Mesenchymal stem cell (in vitro differentiated cells and primary cell): Measurements from ENCODE around the gene HCRTR2.

ENCODE experiments used
- DNase-seq: peaks from one replicate; pipeline ENCODE4 v3.0.0-alpha.2; 2013
- H2AFZ ChIP-seq: one replicate; pipeline ENCODE4 v1.6.1; 2013; ENCODE audit warnings: low read depth, mild to moderate bottlenecking, control low read depth, inconsistent platforms, low read length, moderate library complexity
- H2AK5ac ChIP-seq: 2 replicates; pipeline ENCODE4 v1.6.1; 2013; ENCODE audit warnings: low read length, moderate library complexity, mild to moderate bottlenecking, inconsistent platforms; ENCODE audit not compliant: severe bottlenecking
- H2BK120ac ChIP-seq: one replicate; pipeline ENCODE4 v1.6.1; 2013; ENCODE audit warnings: low read depth, mild to moderate bottlenecking, inconsistent platforms, low read length, moderate library complexity
- H2BK12ac ChIP-seq, 2 experiments: one replicate each; pipeline ENCODE4 v1.6.1; 2013; ENCODE audit warnings: inconsistent platforms in 2 of 2, low read length in 2 of 2, mild to moderate bottlenecking in 2 of 2, moderate library complexity in 2 of 2, control low read depth in 1 of 2
- H2BK15ac ChIP-seq: one replicate; pipeline ENCODE4 v1.6.1; 2013; ENCODE audit warnings: mild to moderate bottlenecking, low read depth, inconsistent platforms; ENCODE audit not compliant: poor library complexity, severe bottlenecking
- H2BK5ac ChIP-seq: 2 replicates; pipeline ENCODE4 v1.6.1; 2013; ENCODE audit warnings: low read depth, mild to moderate bottlenecking, low read length, control low read depth, inconsistent platforms; ENCODE audit not compliant: poor library complexity, severe bottlenecking
- H3K14ac ChIP-seq, 2 experiments: one replicate each; pipeline ENCODE4 v1.6.1; 2013; ENCODE audit warnings: inconsistent platforms in 2 of 2, low read length in 2 of 2, control low read depth in 1 of 2, mild to moderate bottlenecking in 1 of 2, moderate library complexity in 1 of 2
- H3K18ac ChIP-seq, 2 experiments: one replicate each; pipeline ENCODE4 v1.6.1; 2013; ENCODE audit warnings: inconsistent platforms in 2 of 2, low read length in 2 of 2, control low read depth in 1 of 2, low read depth in 1 of 2, mild to moderate bottlenecking in 1 of 2
- H3K23ac ChIP-seq, 2 experiments: one replicate each; pipeline ENCODE4 v1.6.1; 2013; ENCODE audit warnings: inconsistent platforms in 2 of 2, low read length in 2 of 2, mild to moderate bottlenecking in 2 of 2, moderate library complexity in 2 of 2, control low read depth in 1 of 2
- H3K27ac ChIP-seq: 2 replicates; pipeline ENCODE4 v1.5.1; 2013; ENCODE audit warnings: mild to moderate bottlenecking, moderate library complexity, low read length, control low read depth, inconsistent platforms; ENCODE audit not compliant: poor library complexity, severe bottlenecking
- H3K27me3 ChIP-seq, 2 experiments: 2 replicates each; pipeline versions ENCODE4 v1.6.1 to v1.7.0; 2013; ENCODE audit warnings: low read length in 2 of 2, mild to moderate bottlenecking in 2 of 2, moderate library complexity in 2 of 2, control low read depth in 1 of 2, inconsistent platforms in 1 of 2; ENCODE audit not compliant: control insufficient read depth in 1 of 2, insufficient read depth in 1 of 2
- H3K36me3 ChIP-seq, 2 experiments: 2 replicates each; pipeline versions ENCODE4 v1.6.1 to v1.7.0; 2013; ENCODE audit warnings: low read length in 2 of 2, control low read depth in 1 of 2, inconsistent platforms in 1 of 2, low read depth in 1 of 2, mild to moderate bottlenecking in 1 of 2; ENCODE audit not compliant: insufficient read depth in 2 of 2, control insufficient read depth in 1 of 2
- H3K4ac ChIP-seq, 2 experiments: one replicate each; pipeline ENCODE4 v1.6.1; 2013; ENCODE audit warnings: inconsistent platforms in 2 of 2, low read length in 2 of 2, mild to moderate bottlenecking in 2 of 2, moderate library complexity in 2 of 2, control low read depth in 1 of 2, low read depth in 1 of 2
- H3K4me1 ChIP-seq: 2 replicates; pipeline ENCODE4 v1.6.1; 2013; ENCODE audit warnings: low read depth, low read length, control low read depth; ENCODE audit not compliant: control insufficient read depth, insufficient read depth
- H3K4me2 ChIP-seq: 2 replicates; pipeline ENCODE4 v1.6.1; 2013; ENCODE audit warnings: low read length, mild to moderate bottlenecking, inconsistent platforms; ENCODE audit not compliant: poor library complexity, severe bottlenecking
- H3K4me3 ChIP-seq, 2 experiments: 2 replicates each; pipeline versions ENCODE4 v1.5.1 to v1.7.0; 2013; ENCODE audit warnings: low read length in 2 of 2, mild to moderate bottlenecking in 2 of 2, control low read depth in 1 of 2, low read depth in 1 of 2; ENCODE audit not compliant: insufficient read depth in 1 of 2
- H3K79me1 ChIP-seq: replicated peaks from 2 replicates; pipeline ENCODE4 v1.6.1; 2013; ENCODE audit warnings: mild to moderate bottlenecking, control low read depth, low read length, inconsistent platforms; ENCODE audit not compliant: poor library complexity, severe bottlenecking
- H3K9ac ChIP-seq: 2 replicates; pipeline ENCODE4 v1.7.0; 2013; ENCODE audit warnings: mild to moderate bottlenecking, low read length, moderate library complexity
- H3K9me3 ChIP-seq: 2 replicates; pipeline ENCODE4 v1.7.0; 2013; ENCODE audit warnings: mild to moderate bottlenecking, low read length; ENCODE audit not compliant: control insufficient read depth
- H4K8ac ChIP-seq: one replicate; pipeline ENCODE4 v1.6.1; 2013; ENCODE audit warnings: inconsistent platforms, mild to moderate bottlenecking, low read length, moderate library complexity
- H4K91ac ChIP-seq: one replicate; pipeline ENCODE4 v1.6.1; 2013; ENCODE audit warnings: mild to moderate bottlenecking, low read length, inconsistent platforms
- WGBS: methylation state at CpG from one replicate; pipeline ENCODE4 v1.1.7; 2013; ENCODE audit warnings: mixed read lengths; 5-methylcytosine and 5-hydroxymethylcytosine counted together

The HCRTR2 gene

DNA sequence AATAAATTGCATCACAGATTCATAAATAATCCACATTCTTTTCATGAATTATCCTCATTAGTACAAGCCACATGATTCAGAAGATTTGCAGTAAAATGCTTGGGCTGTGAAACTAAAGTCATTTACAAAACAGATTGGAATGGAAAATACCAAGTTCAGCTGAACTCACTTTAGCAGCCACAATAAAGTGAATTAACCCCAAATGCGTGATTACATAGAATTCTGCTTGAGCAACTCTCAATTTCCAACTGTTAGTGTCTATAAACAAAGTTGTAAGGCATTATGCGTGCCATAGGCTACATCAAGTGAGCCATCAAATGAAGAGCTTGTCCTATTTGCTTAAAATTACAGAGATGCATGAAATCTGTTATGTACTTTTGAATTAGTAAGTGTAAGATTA lies 92.6 kb downstream of the HCRTR2 start:
- Histone ChIP-seq H3K27me3 (no peaks in the 10 kb centered on the region), H4K91ac (no peak overlapping the region), H2BK120ac (no peak overlapping the region), H3K79me1 (no peaks in the 10 kb centered on the region), H3K4me2 (no peak overlapping the region), H3K23ac (no peak overlapping the region), H3K27ac (no peak overlapping the region), H3K18ac (no peak overlapping the region), H2AK5ac (no peak overlapping the region), H2BK12ac (no peak overlapping the region), H3K14ac (no peak overlapping the region), H2AFZ (no peak overlapping the region), H3K9me3 (no peaks in the 10 kb centered on the region), H2BK5ac (no peak overlapping the region), H3K9ac (no peak overlapping the region), H2BK15ac (no peak overlapping the region), H3K4me3 (no peak overlapping the region), H4K8ac (no peak overlapping the region), H3K4me1 (no peaks in the 10 kb centered on the region), H3K4ac (no peak overlapping the region), H3K36me3 (no peaks in the 10 kb centered on the region)
- DNase-seq, result no peak
- WGBS, result 80% methylated on average over 2 of the region's 2 CpGs

DNA sequence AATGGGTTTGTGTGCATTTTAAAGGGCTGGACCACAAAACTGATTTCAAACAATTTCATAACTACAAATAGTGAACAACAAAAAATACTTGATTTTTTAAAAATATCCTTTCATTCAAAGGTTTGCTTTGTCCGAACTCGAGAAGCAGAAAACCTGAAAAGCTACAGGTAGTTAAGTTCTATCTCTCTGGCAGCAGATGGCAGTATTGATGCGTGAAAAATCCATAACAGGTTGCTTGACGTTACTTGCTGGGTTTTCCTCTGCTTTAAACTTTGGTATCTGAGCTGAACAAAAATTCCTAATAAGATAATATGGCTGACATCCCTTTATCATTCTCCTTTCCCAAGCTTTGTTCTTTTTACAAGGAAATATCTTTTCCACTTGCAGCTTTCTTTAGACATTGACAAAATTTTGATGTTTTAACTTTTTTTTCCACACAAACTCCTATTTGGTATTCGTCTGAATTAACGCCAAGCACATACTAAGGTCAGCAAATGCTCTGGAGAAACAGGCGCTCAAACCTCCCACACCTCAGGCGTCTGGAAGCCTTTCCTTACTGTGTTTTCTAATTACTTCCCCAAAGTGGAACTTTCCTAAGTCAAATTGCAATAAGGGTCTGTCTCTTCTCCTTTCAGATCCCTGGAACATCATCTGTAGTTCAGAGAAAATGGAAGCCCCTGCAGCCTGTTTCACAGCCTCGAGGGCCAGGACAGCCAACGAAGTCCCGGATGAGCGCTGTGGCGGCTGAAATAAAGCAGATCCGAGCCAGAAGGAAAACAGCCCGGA lies 102.6 kb downstream of the HCRTR2 start:
- peak overlapping the region in 1 of 2 experiments; percentile 22 for H3K4me3 ChIP-seq
- H3K9ac ChIP-seq, result peak overlapping the region; percentile 67
- H3K4me1 ChIP-seq, result no peaks in the 10 kb centered on the region
- H2AFZ ChIP-seq, result no peak overlapping the region
- H4K8ac ChIP-seq, result no peak overlapping the region
- H3K9me3 ChIP-seq, result no peaks in the 10 kb centered on the region
- H3K27ac ChIP-seq, result no peak overlapping the region
- H2BK5ac ChIP-seq, result no peak overlapping the region
- H3K18ac ChIP-seq, result peak overlapping the region in 1 of 2 experiments; percentile 18
- H2AK5ac ChIP-seq, result no peak overlapping the region
- H3K4me2 ChIP-seq, result no peak overlapping the region
- H4K91ac ChIP-seq, result peak overlapping the region; percentile 15
- no peak overlapping the region for H3K4ac ChIP-seq
- H3K79me1 ChIP-seq, result no peaks in the 10 kb centered on the region
- no peak overlapping the region for H3K14ac ChIP-seq
- 5% methylated on average over 14 of the region's 15 CpGs for WGBS
- H3K27me3 ChIP-seq, result no peaks in the 10 kb centered on the region
- DNase-seq, result peak; percentile 84
- no peaks in the 10 kb centered on the region for H3K36me3 ChIP-seq
- H3K23ac ChIP-seq, result no peak overlapping the region
- H2BK15ac ChIP-seq, result no peak overlapping the region
- no peak overlapping the region for H2BK120ac ChIP-seq
- H2BK12ac ChIP-seq, result no peak overlapping the region

DNA sequence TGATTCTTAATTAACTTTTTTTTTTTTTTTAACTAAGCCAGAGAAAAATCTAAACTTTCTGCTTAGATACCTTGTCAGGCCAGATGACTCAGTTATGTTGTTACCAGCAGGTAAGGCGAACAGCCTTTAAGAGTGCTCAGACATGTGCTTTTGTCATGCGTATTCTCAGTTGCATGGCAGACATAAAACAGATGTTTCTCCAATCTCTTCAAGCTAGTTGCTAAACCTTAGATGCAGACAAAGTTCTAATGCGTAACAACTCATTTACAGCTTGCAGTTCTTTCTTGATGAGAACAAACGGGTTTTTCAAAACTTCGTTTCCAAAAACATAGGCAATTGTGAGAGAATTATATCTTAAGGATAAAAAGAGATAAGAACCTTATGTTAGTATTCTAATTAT lies 103.3 kb downstream of the HCRTR2 start:
- H2BK15ac ChIP-seq, result no peak overlapping the region
- WGBS, result 25% methylated on average over 2 of the region's 5 CpGs
- H3K14ac ChIP-seq, result no peak overlapping the region
- H2BK120ac ChIP-seq, result no peak overlapping the region
- H4K8ac ChIP-seq, result no peak overlapping the region
- no peak overlapping the region for H2BK5ac ChIP-seq
- no peak overlapping the region for H2AK5ac ChIP-seq
- H3K79me1 ChIP-seq, result no peaks in the 10 kb centered on the region
- H3K36me3 ChIP-seq, result no peaks in the 10 kb centered on the region
- no peak overlapping the region for H3K23ac ChIP-seq
- H2AFZ ChIP-seq, result no peak overlapping the region
- no peak overlapping the region for H4K91ac ChIP-seq
- H3K9ac ChIP-seq, result peak overlapping the region; percentile 67
- H2BK12ac ChIP-seq, result no peak overlapping the region
- no peak overlapping the region for H3K18ac ChIP-seq
- no peak overlapping the region for H3K4ac ChIP-seq
- peak; percentile 54 for DNase-seq
- no peaks in the 10 kb centered on the region for H3K27me3 ChIP-seq
- no peak overlapping the region for H3K4me2 ChIP-seq
- H3K4me3 ChIP-seq, result no peak overlapping the region
- no peaks in the 10 kb centered on the region for H3K9me3 ChIP-seq
- no peak overlapping the region for H3K27ac ChIP-seq
- H3K4me1 ChIP-seq, result no peaks in the 10 kb centered on the region

DNA sequence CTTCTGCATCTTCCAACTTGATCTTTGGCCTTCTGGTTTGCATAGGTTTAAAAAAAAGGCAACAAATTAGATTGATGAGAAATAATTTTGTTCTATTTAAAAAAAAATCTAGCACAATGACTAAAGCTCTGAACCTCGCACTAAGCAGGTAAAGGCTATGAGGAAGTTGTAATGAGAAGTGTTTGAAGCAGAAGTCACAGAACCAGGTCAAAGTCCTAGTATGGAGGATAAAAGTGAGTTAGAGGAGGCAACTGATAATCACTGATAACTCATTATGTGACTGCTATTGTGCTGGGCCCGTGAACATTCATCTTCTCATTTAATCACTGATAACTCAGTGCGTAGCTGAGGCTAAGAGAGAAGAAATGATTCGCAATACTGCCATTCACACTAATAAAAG lies 106.9 kb downstream of the HCRTR2 start:
- no peaks in the 10 kb centered on the region for H3K27me3 ChIP-seq
- no peak overlapping the region for H2BK12ac ChIP-seq
- no peak overlapping the region for H3K18ac ChIP-seq
- no peak overlapping the region for H3K4me2 ChIP-seq
- no peak overlapping the region for H2BK5ac ChIP-seq
- no peaks in the 10 kb centered on the region for H3K79me1 ChIP-seq
- DNase-seq, result no peak
- WGBS, result 92% methylated on average over 4 of the region's 4 CpGs
- no peak overlapping the region for H3K4me3 ChIP-seq
- no peak overlapping the region for H2BK120ac ChIP-seq
- no peak overlapping the region for H4K8ac ChIP-seq
- H3K36me3 ChIP-seq, result no peaks in the 10 kb centered on the region
- no peak overlapping the region for H2AK5ac ChIP-seq
- H3K23ac ChIP-seq, result no peak overlapping the region
- no peak overlapping the region for H3K9ac ChIP-seq
- H3K14ac ChIP-seq, result no peak overlapping the region
- no peak overlapping the region for H3K27ac ChIP-seq
- H4K91ac ChIP-seq, result no peak overlapping the region
- H2AFZ ChIP-seq, result no peak overlapping the region
- no peak overlapping the region for H3K4ac ChIP-seq
- H3K9me3 ChIP-seq, result no peaks in the 10 kb centered on the region
- H2BK15ac ChIP-seq, result no peak overlapping the region
- H3K4me1 ChIP-seq, result no peaks in the 10 kb centered on the region
